ENCODE results near the gene TIMM9.
"Not testable (repeated sequence)": the region's sequence is repeated elsewhere in the genome, so short reads cannot be mapped to it uniquely, and the experiment has no call there.

TIMM9 gene, protein sequence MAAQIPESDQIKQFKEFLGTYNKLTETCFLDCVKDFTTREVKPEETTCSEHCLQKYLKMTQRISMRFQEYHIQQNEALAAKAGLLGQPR

DNA sequence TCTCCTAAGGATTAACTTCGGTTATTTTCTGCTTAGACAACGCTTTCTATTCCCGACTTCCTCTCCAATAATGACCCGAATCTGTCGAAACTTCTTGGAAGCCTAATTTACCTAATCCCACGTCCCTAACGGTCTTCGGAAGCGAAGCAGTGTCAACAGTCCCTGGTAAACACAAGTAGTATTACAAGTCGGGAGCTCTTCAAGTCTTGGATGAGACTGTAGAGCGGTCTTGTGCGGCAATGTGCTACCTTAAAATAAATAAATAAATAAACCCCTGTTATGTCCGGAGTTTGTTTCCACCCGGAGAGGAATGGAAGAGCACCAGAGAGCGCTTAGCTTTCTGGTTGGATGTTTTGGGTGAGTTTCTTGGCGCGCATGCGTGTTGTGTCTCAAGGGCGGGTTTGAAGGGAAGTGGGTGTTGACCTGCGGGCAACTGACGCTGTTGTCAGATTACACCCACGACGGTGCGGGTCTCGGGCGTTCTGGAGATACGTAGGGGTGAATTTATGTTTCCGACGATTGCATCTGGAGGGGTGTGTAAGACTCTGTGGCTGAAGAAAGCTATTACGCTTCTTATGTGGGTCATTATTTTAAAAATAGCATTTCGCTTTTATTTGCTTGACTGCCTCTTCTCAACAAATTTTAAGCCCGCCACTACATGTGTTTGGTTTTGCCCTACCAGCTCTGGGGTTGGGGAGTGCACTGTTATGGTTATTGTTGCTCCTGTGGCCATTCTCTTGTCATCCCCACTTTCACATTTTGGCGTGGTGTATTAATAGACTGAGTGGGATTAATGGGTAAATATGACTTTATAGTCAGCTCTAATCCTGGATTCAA, at the start of gene TIMM9, which contains the start of gene KIAA0586:
TSS of gene TIMM9 (minus strand) at position 251 of the 837 bp plus-strand sequence. CDS start 15,586 bp downstream, outside the sequence.
TSS of gene KIAA0586 (plus strand) at position 439 of the 837 bp plus-strand sequence. CDS start 546 bp downstream, outside the sequence.
- DNase-seq, result peak; percentile 98

DNA sequence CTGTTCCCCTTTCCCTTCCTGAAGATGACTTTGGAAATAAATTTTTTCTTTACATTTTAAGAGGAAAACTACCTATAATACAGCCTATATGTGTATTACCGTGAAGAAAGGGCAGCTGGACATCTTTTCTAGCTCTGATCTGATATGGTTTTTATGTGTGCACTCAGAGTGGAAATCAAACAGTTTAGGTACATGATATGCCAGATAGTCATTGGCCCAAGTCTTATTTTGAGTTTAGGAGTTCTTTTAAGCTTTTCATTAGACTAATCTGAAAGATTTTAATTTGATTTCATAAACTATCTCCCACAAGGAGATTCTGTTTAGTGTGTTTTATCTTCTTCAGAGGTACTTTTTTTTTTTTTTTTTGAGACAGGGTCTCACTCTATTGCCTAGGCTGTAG, 49.0 kb upstream of the TIMM9 start:
- no peak for DNase-seq

DNA sequence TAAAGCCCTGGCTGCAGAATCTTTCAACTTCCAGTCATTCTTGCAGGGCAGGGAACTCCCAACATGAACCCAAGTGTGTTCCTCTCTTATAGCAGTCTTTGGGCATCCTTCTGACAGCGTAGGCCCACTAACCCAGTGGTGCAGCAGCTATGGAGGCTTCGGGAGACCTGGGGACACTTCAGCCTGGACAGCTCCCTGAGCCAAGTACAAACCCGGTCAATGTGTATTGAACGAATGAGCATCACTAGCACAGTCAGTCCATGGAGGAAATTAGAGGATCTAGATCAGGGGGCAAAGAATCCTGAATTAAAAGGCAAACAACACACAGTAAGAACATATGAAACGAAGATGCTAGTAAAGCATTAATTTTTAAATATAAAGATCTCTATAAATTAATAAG, 42.0 kb upstream of the TIMM9 start:
- DNase-seq, result no peak

DNA sequence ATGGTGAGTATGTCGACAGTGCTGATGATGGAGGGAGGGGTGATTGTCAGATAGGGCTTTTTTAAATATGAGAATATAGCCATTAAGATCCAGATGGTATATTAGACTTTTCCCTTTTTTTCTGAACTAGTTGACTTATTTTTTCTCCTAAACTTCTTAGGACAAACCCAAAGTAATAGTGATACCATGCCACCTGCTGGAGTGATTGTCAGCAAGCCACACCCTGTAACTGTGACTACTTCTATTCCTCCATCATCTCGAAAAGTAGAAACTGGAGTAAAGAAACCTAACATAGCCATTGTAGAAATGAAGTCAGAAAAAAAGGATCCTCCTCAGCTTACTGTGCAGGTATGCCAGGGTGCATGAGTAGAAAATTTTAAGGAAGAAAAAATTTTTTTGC, 40.2 kb upstream of the TIMM9 start:
- no peak for DNase-seq

DNA sequence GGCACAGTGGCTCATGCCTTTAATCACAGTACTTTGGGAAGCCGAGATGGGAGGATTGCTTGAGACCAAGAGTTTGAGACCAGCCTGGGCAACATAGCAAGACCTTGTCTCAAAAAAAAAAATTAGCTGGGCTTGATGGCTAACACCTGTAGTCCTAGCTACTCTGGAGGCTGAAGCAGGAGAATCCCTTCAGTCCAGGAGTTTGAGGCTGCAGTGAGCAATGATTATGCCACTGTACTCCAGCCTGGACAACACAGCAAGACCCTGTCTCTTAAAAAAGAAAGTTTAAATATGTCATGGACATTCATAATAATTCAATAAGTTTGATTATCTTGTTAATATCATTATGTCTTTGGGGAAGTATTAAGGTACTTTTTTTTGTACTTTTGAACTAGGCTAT, 39.1 kb upstream of the TIMM9 start:
- DNase-seq, result no peak

DNA sequence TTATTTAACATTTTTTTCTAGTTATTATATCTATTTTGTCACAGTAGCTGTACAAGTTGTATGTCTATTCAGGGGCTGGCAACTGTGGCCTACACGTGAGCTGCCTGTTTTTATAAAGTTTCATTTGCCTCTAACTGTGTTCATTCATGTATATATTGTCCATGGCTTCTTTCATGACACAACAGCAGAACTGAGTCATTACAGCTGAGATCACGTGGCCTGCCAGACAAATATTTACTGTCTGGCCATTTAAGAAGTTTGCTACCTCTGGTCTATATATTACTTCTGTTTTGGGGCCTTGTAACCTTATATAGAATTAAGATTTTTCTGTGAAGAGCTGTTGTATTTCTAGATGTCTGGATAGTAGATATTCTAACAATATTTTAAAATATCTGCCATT, 38.1 kb upstream of the TIMM9 start:
- no peak for DNase-seq

DNA sequence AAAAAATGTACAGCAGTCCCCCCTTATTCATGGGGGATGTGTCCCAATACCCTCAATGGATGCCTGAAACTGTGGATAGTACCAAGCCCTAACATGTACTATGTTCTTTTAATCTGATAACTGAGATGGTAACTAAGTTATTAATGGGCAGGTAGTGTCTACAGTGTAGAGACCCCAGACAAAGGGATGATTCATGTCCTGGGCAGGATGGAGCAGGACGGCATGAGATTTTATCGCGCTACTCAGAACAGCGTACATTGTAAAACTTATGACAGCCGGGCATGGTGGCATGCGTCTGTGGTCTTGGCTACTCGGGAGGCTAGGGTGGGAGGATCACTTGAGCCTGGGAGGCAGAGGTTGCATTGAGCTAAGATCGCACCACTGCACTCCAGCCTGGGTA, 37.3 kb upstream of the TIMM9 start:
- no peak for DNase-seq

DNA sequence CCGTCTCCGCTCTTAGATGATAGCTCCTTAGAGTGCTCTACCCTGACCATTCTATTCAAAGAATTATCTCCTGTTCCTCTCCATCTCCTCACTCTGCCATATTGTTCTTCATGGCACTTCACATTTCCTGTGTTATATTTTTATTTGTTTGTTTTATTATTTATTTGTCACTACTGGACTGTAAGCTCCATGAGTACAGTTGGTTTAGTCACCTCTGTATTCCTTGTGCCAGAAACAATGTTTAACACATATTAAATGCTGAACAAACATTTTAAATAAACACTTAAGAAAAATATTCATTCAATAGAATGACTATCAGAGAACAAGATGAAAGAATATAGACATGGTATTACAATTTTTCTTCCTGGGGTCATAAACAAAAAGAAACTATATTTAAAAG, 35.8 kb upstream of the TIMM9 start:
- DNase-seq, result no peak

DNA sequence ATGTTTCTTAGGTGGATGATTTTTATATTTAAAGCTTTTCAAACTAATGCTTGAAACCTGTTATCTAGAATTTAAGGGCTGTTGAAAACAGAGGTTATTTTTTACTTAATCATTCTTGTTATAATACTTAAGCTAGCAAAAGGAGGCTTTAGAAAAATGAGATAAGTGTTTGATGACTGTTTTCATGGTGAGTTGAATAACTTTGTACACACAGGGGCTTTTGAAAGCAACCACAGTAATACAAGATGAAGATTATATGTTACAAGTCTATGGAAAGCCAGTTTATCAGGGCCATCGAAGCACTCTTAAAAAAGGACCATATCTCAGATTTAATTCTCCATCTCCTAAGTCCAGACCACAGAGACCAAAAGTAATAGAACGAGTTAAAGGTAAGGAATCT, 33.4 kb upstream of the TIMM9 start:
- no peak for DNase-seq

DNA sequence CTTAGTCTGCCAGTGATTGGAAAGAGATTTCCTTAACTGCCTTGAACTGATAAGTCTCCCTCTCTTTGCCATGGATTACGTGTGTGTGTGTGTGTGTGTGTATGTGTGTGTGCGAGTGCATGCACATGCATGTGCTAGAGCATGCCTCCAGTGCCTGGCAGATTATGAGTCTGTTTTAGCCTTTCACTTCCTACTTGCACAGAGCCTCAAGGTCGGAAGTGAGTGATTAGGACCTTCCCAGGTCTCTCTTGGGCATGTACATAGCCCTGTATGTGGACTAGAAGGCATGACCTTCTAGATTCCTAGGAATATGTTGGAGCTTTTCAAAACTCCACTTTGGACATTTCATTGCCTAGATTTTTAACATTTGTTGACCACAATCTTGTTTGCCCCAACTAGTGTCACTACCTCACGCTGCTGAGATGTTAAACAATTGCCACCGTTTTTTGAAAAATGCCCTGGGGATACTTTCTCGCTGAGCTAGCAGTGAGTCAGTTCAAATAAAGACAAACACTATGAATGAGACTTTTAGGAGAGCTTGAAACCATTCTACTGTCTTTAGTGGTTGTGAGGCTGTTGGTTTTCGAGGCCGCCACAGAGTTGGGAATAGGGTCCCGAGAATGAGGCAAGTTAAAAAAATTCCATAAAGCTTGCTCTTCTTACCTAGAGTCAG, 28.4 kb upstream of the TIMM9 start:
- no peak for DNase-seq

DNA sequence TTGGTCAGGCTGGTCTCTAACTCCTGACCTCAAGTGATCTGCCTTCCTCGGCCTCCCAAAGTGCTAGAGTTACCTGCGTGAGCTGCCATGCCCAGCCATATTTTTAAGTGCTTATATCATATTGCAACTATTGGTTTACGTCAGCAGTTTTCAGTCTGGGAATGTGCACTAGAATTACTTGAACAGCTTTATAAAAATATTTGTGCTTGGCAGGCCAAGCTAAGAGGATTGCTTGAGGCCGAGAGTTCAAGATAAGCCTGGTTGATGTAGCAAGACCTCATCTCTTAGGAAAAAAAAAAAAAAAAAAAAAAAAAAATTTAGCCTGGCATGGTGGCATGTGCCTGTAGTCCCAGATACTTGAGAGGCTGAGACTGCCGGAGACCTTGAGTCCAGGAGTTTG, 17.3 kb upstream of the TIMM9 start:
- DNase-seq, result no peak

DNA sequence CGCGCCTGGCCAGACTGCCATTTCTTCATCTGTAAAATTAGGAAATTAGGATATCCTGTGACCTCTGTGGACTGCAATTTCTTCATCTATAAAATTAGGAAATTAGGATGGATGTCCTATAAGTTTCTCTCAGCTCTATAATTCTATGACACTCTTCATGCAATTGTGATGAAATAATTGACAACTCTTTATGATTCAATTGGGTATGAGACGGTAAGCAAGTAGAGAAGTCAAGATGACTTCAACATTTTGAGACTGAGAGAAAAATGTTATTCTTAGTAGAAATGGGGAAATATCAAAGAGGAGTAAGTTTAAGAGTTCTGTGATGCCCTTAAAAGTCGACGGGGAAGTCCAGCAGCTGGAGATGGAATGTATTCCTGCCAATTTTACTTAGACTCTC, 12.1 kb upstream of the TIMM9 start:
- DNase-seq, result no peak

DNA sequence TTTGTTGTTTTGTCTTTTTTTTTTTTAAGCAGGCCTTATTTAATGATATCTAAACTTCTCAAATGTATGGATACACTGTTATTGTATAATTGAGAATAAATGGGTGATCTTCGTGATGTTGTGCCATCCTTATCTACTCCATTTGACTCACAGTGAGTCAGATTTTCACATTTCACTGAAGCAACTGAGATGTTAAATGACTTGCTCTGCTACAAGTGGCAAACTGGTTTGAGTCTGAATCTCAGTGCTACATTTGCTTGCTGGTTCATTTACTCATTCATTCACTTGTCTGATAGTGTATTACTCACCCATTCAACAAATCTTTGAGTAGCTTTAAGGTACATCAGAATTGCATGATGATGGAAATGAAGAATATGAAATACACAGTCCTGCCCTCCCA, 2.8 kb upstream of the TIMM9 start:
- no peak for DNase-seq

DNA sequence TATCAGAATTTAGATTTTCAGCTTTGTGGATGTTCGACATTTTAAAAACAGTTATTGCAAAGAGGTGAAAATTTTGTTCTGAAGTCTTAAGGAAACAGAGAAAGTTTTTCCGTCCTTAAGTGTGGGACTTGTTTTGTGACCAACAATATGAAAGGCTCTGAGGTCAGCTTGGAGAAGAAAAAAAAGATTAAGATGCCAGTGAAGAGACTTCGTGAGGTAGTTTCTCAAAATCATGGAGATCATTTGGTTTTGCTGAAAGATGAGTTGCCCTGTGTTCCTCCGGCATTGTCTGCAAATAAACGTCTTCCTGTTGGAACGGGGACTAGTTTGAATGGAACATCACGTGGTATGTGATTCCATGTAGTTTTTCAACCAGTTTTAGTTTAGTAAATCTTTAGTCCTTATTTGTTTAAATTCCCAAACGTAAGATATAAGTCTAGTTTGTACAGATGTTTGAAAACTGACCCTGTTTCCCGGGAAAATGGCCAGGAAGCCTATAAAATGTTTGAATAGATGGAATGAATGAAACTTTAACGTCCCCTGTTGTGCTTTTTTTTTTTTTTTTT, 870 bp upstream of the TIMM9 start:
- DNase-seq, result peak; percentile 42

DNA sequence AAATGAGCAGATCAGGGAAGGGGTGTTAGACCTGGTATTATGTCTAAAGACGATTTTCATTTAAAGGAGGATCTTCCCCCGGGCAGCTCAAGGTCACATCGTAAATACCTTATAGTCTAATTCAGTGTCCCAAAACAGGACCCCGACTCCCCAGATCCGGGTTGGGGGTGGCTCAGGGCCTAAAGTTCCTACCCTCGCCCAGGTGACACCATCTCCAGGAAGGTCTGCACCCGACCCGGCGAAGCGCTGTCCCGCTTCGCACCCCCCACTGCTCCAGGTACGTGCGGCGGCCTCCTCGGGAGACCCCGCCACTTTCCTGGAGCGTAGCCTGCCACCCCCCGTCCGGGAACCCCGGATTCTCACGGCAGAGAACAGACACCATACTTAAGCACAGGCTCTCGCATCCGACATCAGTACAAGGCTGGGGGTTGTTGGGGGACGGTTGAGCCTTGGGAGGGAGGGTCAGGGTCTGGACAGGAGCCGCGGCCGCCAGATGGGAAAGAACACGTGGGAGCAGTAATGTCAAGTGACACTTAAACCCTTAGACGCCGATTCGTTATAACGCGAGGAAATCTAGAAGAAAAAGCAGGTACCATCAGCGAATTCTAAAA, 556 bp downstream of the TIMM9 start:
- no peak for DNase-seq

DNA sequence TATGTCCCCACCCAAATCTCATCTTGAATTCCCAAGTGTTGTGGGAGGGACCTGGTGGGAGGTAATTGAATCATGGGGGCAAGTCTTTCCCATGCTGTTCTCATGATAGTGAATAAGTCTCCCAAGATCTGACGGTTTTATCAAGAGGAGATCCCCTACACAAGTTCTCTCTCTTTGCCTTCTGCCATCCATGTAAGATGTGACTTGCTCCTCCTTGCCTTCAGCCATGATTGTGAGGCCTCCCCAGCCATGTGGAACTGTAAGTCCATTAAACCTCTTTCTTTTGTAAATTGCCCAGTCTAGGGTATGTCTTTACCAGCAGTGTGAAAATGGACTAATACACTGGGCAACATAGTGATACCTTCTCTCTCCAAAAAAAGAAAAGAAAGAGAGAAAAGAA, 10.4 kb downstream of the TIMM9 start:
- DNase-seq, result not testable (repeated sequence)

DNA sequence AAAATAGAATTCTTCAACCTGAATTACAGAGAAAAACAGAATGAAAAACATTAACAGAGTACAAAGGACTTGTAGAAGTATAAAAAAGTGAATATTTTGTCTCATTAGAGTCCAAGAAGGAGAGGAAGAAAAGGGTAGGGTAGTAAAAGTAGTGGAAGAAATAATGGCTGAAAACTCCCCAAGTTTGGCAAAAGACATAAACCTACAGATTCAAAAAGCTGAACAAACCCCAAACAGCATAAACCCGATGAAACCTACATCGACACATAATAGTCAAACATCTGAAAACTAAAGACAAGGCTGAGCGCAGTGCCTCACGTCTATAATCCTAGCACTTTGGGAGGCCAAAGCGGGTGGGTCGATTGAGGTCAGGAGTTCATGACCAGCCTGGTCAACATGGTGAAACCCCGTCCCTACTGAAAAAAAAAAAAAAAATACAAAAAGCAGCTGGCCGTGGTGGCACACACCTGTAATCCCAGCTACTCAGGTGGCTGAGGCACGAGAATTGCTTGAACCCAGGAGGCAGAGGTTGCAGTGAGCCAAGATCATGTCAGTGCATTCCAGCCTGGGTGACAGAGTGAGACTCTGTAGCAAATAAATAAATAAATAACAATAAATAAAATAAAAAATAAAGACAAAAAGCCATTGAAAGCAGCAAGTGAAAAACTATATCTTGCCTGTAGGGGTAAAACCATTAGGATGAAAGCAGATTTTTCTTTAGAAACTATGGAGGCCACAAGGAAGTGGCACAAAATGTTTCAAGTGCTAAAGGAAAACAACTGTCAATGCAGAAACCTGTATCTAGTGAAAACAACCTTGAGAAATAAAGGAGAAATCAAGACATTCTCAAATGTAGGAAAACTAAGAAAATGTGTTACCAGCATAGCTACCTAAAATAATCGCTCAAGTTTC, 11.4 kb downstream of the TIMM9 start:
- DNase-seq, result no peak

DNA sequence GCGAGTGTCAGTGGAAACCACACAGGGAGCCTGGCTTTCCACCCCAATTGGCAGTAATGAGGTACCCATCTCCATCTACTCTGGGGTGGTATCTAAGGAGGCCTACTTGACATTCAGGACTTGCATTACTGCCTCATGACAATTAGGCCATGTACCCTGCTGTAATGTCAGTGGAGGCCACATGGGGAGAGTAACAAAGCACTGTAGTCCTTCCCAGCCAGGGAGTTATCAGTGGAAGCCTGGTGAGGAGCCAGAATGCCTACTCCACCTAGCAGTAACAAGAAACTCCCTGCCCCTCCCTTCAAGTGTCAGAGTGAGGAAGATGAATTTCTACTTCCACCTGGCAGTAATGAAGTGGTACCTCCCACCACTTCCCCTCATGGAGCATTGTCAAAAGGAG, 12.5 kb downstream of the TIMM9 start:
- no peak for DNase-seq

DNA sequence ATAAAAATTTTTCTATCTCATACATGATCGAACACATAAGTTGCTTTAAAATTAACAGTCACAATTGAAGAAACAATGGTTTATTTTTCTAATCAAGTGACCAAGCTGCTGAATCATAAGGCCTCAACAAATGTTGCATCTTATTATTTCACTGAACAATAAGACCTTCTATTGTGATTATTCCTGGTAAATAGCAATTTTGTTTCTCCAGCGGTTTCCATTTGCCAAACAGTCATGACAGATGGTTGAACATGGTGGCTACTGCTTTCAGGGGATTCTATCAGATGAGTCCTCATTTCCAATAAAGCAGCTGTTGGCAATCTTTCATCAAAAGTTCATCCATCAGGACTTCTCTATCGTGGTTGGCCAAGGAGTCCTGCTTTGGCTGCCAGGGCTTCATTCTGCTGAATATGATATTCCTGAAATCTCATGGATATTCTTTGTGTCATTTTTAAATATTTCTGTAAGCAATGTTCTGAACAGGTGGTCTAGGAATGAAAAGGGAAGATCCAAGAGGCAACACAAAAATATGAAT, 18.6 kb downstream of the TIMM9 start:
- no peak for DNase-seq

DNA sequence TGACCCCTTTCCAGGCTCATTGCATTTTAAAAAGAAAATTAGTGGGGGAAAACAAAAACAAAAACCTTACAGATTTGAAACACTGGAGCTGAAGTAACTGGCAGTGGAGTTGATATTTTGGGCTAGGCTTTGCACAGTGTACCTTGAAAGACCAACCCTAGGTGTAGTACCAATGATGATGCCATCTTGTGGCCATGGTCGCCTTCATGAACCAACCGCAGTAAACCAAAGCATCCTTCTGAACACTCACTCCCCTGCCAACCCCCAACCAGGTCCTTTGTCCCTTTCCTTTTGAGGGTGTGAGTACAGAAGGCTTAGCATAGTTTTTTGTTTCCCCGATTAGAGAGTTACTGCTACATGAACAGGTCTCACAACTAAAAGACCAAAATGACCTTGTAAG, 25.7 kb downstream of the TIMM9 start:
- no peak for DNase-seq

DNA sequence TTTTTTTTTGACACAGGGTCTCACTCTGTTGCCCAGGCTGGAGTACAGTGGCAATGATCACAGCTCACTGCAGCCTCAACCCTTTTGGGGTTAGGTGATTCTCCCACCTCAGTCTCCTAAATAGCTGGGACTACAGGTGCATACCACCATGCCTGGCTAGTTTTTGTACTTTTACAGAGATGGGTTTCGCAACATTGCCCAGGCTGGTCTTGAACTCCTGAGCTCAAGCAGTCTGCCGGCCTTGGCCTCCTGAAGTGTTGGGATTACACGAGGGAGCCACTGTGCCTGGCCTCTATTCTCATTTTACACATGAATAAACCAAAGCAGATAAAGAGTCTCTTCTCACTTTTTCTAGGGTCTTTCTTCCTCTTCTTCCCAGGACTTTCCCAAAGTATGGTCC, 28.4 kb downstream of the TIMM9 start:
- DNase-seq, result no peak

DNA sequence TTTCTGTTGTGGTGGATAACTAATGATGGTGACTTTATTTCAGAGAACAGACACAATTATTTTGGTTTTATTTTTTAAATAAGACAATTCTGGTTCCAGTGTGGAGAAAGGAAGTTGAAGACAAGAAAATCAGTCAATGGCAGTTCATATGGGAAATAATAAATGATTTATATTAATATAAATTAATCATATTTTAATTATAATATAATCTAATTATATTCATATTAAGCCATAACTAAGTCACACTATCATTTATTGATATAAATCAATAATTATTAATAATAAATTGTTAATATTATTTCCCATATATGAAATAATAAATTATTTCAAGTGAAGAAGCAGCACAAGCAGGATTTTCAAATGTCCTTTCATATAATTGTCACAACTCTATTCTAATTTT, 28.8 kb downstream of the TIMM9 start:
- DNase-seq, result no peak

Measured in CD4-positive, alpha-beta T cell treated with Interleukin-12 subunit alpha and Interleukin-12 subunit beta, for 1 hour (primary cell).